ENCODE data around the gene SH3BP5.

The SH3BP5 gene

GRCh38 chr3:15263926-15264325 lies 68.5 kb downstream of the SH3BP5 start:
- TF ChIP-seq, protein P1, sequence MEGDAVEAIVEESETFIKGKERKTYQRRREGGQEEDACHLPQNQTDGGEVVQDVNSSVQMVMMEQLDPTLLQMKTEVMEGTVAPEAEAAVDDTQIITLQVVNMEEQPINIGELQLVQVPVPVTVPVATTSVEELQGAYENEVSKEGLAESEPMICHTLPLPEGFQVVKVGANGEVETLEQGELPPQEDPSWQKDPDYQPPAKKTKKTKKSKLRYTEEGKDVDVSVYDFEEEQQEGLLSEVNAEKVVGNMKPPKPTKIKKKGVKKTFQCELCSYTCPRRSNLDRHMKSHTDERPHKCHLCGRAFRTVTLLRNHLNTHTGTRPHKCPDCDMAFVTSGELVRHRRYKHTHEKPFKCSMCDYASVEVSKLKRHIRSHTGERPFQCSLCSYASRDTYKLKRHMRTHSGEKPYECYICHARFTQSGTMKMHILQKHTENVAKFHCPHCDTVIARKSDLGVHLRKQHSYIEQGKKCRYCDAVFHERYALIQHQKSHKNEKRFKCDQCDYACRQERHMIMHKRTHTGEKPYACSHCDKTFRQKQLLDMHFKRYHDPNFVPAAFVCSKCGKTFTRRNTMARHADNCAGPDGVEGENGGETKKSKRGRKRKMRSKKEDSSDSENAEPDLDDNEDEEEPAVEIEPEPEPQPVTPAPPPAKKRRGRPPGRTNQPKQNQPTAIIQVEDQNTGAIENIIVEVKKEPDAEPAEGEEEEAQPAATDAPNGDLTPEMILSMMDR (IDR thresholded peaks at IDR 0.05; ENCODE audit: borderline replicate concordance, insufficient read depth, low read depth, low read length): no peak
- no peak overlapping the region for H3K4me3 ChIP-seq (ENCODE audit: low read depth, low read length)

- no peak overlapping the region for H3K4me3 ChIP-seq (ENCODE audit: low read depth, low read length)
- TF ChIP-seq, protein P1 (IDR thresholded peaks at IDR 0.05; ENCODE audit: borderline replicate concordance, insufficient read depth, low read depth, low read length): no peak
These were observed 69.3 kb downstream of the SH3BP5 start for GRCh38 chr3:15263120-15263519.

DNA sequence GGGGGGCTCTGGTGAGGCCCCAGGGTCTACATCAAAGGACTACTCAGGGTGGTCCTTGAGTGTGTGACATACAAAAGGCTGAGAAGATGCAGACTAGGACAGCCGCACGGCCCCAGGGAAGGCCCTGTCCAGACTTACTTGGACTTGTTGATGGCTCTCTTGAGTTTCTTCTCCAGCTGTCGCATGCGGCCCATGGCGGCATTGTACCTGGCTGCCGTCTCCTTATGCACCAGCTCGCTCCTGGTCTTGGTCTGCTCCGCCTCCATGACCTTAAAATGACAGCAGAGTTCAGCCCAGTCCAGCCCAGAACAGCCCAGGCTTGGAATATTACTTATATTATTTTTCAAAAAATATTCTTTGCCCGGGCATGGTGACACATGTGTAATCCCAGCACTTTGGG lies 70.4 kb downstream of the SH3BP5 start:
- TF ChIP-seq, protein P1 (IDR thresholded peaks at IDR 0.05; ENCODE audit: borderline replicate concordance, insufficient read depth, low read depth, low read length): no peak

DNA sequence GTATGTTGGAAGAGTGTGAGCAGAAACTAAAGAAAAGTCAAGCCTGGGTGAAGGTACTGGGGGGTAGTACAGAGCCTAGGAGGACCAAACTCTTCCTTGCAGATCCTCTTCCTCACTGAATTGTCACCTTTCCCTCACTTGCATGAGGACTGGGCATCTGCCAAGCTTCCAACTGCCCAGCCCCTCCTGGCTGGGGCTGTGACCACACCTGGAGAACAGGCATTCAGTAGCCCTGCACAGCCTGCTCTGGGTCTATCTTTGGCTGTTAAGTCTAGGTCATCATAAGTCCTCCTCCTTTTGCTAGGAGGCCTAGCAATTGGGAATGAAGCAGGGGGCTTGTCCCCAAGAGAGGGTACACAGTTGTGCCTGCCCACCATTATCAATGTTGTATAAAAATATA lies 71.1 kb downstream of the SH3BP5 start:
- TF ChIP-seq, protein P1 (IDR thresholded peaks at IDR 0.05; ENCODE audit: borderline replicate concordance, insufficient read depth, low read depth, low read length): no peak
- no peak overlapping the region for H3K4me3 ChIP-seq (ENCODE audit: low read depth, low read length)

More for the DNA sequence above, 70.4 kb downstream of the SH3BP5 start:
- no peak overlapping the region for H3K4me3 ChIP-seq (ENCODE audit: low read depth, low read length)

DNA sequence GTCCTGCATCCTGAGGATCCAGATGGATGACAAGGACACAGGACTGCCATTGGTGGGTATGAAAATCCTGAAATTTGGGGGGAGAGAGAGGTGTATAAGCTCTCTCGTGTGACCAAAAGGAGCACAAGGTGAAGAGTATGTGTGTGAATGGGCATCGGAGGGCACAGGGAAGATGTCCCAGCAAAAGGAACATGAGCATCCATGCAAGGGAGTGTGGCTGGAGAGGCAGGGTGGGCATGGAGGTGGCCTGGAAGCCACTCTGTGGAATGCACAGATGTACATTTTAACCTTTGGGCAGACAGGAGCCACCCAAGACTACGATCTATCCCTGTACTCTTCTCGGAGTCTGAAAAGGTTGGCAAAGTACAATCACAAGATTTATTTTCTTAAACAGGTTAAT lies 71.9 kb downstream of the SH3BP5 start:
- TF ChIP-seq, protein P1 (IDR thresholded peaks at IDR 0.05; ENCODE audit: borderline replicate concordance, insufficient read depth, low read depth, low read length): no peak
- H3K4me3 ChIP-seq (ENCODE audit: low read depth, low read length): no peak overlapping the region

GRCh38 chr3:15258720-15259119 lies 73.7 kb downstream of the SH3BP5 start:
- TF ChIP-seq, protein P1 (IDR thresholded peaks at IDR 0.05; ENCODE audit: borderline replicate concordance, insufficient read depth, low read depth, low read length): no peak
- no peak overlapping the region for H3K4me3 ChIP-seq (ENCODE audit: low read depth, low read length)

- H3K4me3 ChIP-seq (ENCODE audit: low read depth, low read length): no peak overlapping the region
- TF ChIP-seq, protein P1 (IDR thresholded peaks at IDR 0.05; ENCODE audit: borderline replicate concordance, insufficient read depth, low read depth, low read length): no peak
These were observed 75.5 kb downstream of the SH3BP5 start for GRCh38 chr3:15256861-15257341.

Measured in GM12875 (cell line).